PC-3 (cell line): ENCODE results near the gene PRXL2B.

Experiments
- EZH2 ChIP-seq: fragments of 300-600 bp; sonication (generic); IDR thresholded peaks from one replicate; pipeline ENCODE4 v1.6.1; 2017; ENCODE audit warnings: antibody characterized with exemption, mild to moderate bottlenecking, low read length; ENCODE audit not compliant: unreplicated experiment
- TF ChIP-seq, protein P1 (sequence below): fragments of 300-600 bp; sonication (generic); conservative IDR thresholded peaks from 2 replicates; pipeline ENCODE4 v1.5.1; 2017; ENCODE audit warnings: antibody characterized with exemption, low read depth, mild to moderate bottlenecking, low read length

- no peak for TF ChIP-seq EZH2
- TF ChIP-seq, protein P1, sequence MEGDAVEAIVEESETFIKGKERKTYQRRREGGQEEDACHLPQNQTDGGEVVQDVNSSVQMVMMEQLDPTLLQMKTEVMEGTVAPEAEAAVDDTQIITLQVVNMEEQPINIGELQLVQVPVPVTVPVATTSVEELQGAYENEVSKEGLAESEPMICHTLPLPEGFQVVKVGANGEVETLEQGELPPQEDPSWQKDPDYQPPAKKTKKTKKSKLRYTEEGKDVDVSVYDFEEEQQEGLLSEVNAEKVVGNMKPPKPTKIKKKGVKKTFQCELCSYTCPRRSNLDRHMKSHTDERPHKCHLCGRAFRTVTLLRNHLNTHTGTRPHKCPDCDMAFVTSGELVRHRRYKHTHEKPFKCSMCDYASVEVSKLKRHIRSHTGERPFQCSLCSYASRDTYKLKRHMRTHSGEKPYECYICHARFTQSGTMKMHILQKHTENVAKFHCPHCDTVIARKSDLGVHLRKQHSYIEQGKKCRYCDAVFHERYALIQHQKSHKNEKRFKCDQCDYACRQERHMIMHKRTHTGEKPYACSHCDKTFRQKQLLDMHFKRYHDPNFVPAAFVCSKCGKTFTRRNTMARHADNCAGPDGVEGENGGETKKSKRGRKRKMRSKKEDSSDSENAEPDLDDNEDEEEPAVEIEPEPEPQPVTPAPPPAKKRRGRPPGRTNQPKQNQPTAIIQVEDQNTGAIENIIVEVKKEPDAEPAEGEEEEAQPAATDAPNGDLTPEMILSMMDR, result no peak
These were observed 44.8 kb upstream of the PRXL2B start for GRCh38 chr1:2541619-2542245.
